Mammary epithelial cell (primary cell): ENCODE results near the gene SORBS2.

Experiments
- EZH2 ChIP-seq: IDR thresholded peaks from 2 replicates; pipeline ENCODE4 v1.6.1; 2012; ENCODE audit warnings: low read length, inconsistent platforms, borderline replicate concordance
- TF ChIP-seq, protein P1 (sequence below), 2 donors: IDR thresholded peaks in 1 of 2; conservative IDR thresholded peaks in 1 of 2; 2 replicates each; pipeline ENCODE4 v1.5.1; 2011 to 2012; ENCODE audit warnings: inconsistent platforms in 2 of 2, low read length in 2 of 2, mild to moderate bottlenecking in 2 of 2, control low read depth in 1 of 2, low read depth in 1 of 2; ENCODE audit not compliant: insufficient read depth in 1 of 2; ENCODE audit errors: extremely low read depth in 1 of 2

DNA sequence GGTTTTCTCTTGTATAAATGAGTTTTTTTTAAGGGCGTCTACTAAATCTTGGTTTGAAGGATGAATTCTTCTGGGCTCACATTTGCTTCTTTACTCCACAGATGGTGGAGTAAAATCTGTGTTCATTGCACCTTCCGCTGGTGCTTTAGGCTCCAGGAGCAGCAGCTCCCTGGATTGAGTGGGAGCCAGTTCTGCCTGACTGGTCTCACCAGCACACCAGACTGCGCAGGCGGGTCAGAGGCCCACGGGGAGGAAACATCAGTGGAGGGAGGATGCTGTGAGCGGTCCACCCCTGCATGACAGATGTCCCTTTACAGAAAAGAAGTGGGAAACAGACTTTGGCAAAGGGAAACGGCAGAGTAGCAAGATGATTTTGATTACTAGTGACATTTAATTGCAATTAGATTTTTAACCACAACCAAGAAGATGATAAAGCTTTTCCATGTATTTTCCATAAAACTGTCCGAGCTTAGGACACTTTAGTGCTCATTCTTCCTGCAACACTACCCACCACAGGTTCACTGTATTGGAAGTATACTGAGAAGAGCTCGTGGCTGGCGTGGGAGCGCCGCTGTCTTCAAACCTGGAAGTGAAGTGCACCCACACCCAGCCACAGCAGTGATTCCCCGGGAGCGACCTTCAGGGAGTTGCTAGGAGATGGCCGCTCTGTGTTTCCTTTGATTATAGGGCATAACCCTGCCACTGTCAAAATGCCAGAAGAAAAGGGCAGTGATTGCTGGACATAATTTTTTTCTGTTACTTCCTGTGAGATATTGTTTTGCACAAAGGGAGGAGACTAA lies 95.2 kb downstream of the SORBS2 start:
- TF ChIP-seq, protein P1, sequence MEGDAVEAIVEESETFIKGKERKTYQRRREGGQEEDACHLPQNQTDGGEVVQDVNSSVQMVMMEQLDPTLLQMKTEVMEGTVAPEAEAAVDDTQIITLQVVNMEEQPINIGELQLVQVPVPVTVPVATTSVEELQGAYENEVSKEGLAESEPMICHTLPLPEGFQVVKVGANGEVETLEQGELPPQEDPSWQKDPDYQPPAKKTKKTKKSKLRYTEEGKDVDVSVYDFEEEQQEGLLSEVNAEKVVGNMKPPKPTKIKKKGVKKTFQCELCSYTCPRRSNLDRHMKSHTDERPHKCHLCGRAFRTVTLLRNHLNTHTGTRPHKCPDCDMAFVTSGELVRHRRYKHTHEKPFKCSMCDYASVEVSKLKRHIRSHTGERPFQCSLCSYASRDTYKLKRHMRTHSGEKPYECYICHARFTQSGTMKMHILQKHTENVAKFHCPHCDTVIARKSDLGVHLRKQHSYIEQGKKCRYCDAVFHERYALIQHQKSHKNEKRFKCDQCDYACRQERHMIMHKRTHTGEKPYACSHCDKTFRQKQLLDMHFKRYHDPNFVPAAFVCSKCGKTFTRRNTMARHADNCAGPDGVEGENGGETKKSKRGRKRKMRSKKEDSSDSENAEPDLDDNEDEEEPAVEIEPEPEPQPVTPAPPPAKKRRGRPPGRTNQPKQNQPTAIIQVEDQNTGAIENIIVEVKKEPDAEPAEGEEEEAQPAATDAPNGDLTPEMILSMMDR (conservative IDR thresholded peaks at IDR 0.05 in 1 of 2, IDR thresholded peaks at IDR 0.05 in 1 of 2; ENCODE audit: extremely low read depth in 1 of 2, insufficient read depth in 1 of 2, low read depth in 1 of 2, low read length in 2 of 2): no peak
- no peak for TF ChIP-seq EZH2
